HG02798 (cell line): ENCODE measurements around the gene SYPL2.

Experiments
- ATAC-seq: cut with Tn5 transposase; IDR thresholded peaks from one replicate; pipeline ENCODE4 v1.9.1; 2021; ENCODE audit warnings: mild to moderate bottlenecking; ENCODE audit not compliant: unreplicated experiment, poor library complexity

SYPL2 gene

GRCh38 chr1:109490029-109490933, 23.9 kb downstream of the SYPL2 start:
- peak; percentile 37 for ATAC-seq

DNA sequence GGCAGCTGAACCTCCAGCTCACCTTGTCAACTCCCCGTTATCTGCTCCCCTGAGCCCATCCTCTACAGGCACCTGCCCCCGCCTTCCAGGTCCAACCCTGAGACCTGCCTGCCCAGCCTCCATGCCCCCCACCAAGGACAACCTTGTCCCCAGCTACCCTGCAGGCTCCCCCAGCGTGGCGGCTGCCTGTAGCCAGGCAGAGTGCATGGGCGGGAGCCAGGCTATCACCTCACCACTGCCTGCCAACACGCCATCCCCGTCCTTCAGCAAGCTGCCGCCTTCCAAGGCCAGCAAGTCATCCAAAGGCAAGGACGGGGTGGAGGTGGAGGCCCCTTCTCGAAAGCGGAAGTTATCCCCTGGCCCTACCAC, 24.6 kb downstream of the SYPL2 start:
- no peak for ATAC-seq

DNA sequence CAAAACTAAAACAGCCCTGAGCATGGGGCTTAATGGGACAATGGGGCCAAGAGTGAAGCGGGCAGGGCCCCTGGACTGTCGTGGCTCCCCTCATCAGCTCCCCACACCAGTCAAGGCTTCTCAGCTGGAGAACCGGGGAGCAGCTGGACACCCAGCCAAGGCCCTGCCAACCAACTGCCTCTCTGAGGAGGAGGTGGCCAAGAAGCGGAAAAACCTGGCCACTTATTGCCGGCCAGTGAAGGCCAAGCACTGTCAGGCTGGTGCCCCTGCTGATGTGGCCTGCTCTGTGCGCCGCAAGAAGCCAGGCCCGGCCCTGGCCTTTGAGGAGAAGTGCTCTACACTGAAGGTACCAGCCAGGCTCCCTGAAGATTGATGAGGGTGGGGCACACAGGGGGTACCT, 25.0 kb downstream of the SYPL2 start:
- no peak for ATAC-seq

DNA sequence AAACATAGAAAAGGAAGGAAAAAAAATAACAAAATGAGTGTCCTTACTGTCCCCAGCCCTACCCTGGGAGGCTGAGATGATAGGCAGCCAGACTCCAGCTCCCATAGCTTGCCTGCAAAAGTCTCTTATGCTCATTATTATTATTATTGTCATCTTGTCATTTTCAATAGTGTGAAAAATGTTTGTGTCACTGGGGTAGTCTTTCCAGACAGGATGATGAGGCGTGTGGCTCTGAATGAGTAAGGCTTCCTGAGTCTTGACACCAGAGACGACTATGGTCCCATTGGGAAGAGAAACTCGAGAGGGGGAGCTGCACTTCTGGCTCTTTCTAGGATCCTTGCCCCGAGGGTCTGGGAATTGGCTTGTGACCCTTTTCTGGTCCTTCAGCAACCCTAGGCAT, 26.4 kb downstream of the SYPL2 start:
- ATAC-seq: no peak

GRCh38 chr1:109493227-109493626, 26.9 kb downstream of the SYPL2 start:
- no peak for ATAC-seq

GRCh38 chr1:109493805-109494539, 27.6 kb downstream of the SYPL2 start, which contains the start of gene CYB561D1:
TSS of gene CYB561D1 (plus strand) at chr1:109494094. CDS start at chr1:109494140, 46 bp downstream.
- ATAC-seq: peak; percentile 88

- no peak for ATAC-seq
These were observed 29.4 kb downstream of the SYPL2 start for GRCh38 chr1:109495738-109496137.

GRCh38 chr1:109497449-109498160, 31.3 kb downstream of the SYPL2 start:
- no peak for ATAC-seq

GRCh38 chr1:109498161-109498801, 31.9 kb downstream of the SYPL2 start:
- no peak for ATAC-seq

DNA sequence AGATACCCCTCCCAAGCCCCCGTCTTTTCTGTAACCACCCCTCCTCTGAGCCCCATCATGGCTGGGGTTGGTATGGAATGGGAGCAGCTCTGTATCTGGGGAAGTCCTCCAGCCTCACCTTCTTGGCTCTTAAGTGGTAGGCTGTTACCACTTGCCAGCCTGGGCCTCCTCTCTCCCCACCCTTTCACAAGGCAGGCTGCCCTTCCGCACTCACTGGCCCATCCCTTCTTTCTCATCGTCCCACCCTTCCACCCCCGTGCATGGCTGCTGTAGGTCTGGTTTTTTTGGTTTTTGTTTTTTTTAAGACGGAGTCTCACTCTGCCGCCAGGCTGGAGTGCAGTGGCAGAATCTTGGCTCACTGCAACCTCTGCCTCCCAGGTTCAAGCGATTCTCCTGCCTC, 32.7 kb downstream of the SYPL2 start:
- ATAC-seq: no peak

DNA sequence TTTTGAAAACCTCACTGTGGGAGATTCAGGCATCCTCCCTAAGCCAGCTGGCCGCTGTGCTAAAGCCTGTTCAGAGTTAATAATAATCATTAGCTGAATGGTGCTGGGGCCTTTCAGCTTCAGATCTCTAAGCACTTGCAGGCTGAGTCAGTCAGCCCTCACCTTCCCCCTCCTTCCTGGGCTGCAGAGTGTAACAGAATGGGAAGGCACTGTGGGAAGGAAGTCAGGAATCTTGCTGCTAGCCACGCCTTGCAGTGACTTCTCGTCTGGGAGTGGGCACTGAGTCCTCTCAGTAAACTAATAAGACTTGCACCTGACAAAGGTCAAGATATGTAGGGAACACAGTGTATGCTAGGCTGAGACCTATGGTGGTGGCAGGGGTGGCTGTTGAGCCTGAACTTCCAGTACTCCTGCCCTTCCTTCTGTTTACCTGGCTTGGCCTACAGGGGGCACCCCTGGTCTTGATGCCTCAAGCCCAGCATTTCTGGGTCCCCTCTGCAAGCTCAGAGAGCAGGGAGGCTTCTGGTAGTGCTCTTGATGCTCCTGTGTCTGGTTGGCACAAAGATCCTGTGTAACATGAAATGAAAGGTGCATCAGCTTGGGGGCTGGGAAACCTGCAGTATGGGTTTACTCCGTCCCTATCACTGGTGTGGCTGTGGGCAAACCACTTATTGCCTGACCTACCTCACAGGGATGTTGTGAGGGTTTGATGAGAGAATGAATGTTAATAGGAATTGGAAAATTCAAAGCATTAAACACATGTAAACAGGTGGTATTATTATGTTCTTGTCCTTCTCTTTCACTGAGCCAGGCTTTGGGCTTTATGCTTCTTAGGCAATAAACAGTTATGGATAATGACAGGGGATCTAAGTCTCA, 33.6 kb downstream of the SYPL2 start:
- no peak for ATAC-seq

DNA sequence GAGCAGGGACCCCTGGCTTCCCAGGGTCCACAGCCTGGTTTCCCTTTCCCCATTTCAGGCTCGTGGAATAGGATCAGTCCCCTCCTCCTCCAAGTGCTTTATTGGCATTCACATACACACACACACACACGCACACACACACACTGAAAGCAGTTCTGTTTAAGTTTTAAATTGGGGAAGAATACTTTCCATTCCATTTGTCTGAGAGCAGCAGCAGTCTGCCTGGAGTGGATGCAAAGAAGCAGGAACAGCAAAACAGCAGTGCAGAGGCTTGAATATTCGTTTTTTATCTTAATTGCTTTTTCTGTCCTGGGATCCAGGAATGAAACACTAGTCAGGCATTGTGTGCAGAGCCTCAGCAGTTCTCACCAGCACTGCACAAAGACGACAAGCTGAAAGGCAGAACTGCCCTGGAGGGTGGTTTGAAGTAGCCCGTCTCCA, 34.6 kb downstream of the SYPL2 start:
- ATAC-seq: no peak

GRCh38 chr1:109501644-109502363, 35.5 kb downstream of the SYPL2 start:
- ATAC-seq: no peak

GRCh38 chr1:109502364-109502851, 36.1 kb downstream of the SYPL2 start:
- no peak for ATAC-seq

GRCh38 chr1:109503935-109504334, 37.6 kb downstream of the SYPL2 start:
- ATAC-seq: no peak

DNA sequence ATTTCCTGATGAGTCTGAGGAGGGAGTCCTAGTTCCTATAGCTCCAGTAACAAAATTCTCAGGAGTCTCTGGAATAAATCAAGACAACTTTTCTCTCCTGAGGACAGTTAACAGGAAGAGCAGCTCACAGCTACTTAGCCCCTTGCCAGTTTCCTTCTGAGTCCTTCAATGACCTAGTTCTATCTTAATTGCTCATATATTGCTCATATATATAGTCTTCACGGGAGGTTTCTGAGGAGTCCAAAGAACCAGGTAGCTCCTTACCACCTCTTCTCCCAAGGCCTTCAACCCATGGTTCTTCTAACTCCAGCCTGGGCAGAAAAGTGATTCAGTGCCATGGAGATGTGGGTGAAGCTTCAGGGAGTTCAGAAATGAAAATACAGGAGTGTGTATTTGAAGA, 38.6 kb downstream of the SYPL2 start:
- no peak for ATAC-seq

- ATAC-seq: no peak
These were observed 41.9 kb downstream of the SYPL2 start for GRCh38 chr1:109508001-109508872.

DNA sequence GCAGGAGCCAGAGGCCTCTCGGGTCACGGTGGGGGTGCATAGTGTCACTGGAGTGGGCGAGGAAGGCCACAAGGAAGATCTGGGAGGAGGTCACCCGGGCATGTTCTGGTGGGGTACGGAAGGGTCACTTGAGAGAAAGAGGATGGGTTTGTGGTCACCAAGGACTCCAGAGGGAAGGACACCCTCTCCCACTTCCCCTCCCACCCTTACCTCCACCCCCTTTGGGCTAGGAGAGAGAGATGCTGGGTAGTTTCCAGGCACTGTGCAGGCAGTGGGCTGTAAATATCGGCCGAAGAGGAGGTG, 42.5 kb downstream of the SYPL2 start:
- no peak for ATAC-seq
